Gastrocnemius medialis (tissue), 4 donors: ENCODE data around the gene PRR23E.

ENCODE experiments used
- POLR2A ChIP-seq, 2 donors: fragments of 450-650 bp; IDR thresholded peaks; one replicate each; pipeline ENCODE4 v1.6.1; 2017; ENCODE audit warnings: antibody characterized with exemption in 2 of 2, mild to moderate bottlenecking in 2 of 2, moderate library complexity in 2 of 2
- TF ChIP-seq, protein P1 (sequence below), 5 experiments: fragments of 450-650 bp in 3 of 5; fragments of 200-600 bp in 2 of 5; sonication (generic) in 2 of 5; IDR thresholded peaks in 4 of 5; conservative IDR thresholded peaks in 1 of 5; 1 replicate in 4 of 5; 2 replicates in 1 of 5; pipeline ENCODE4 v1.5.1; 2016 to 2019; ENCODE audit warnings: antibody characterized with exemption in 5 of 5, mild to moderate bottlenecking in 3 of 5, moderate library complexity in 3 of 5

DNA sequence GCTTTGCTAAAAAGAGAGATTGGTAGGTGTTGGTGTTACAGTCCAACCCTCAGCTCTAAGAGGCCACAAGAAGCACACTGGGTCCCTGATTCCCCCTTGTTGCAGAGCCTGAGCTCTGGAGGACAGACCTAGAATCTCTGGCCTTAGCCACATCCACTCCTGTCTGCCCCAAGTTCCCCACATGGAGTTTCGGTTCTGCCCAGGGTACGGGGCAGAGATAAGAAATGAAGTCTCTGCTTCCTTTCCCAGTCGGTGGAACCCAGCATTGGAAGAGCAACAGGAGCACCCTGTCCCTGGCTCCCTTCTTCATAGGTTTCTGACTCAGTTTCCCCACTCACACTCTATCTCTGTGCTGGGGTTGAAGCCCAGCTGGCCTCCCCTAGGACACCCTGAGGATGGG lies 13.2 kb downstream of the PRR23E start:
- TF ChIP-seq, protein P1, sequence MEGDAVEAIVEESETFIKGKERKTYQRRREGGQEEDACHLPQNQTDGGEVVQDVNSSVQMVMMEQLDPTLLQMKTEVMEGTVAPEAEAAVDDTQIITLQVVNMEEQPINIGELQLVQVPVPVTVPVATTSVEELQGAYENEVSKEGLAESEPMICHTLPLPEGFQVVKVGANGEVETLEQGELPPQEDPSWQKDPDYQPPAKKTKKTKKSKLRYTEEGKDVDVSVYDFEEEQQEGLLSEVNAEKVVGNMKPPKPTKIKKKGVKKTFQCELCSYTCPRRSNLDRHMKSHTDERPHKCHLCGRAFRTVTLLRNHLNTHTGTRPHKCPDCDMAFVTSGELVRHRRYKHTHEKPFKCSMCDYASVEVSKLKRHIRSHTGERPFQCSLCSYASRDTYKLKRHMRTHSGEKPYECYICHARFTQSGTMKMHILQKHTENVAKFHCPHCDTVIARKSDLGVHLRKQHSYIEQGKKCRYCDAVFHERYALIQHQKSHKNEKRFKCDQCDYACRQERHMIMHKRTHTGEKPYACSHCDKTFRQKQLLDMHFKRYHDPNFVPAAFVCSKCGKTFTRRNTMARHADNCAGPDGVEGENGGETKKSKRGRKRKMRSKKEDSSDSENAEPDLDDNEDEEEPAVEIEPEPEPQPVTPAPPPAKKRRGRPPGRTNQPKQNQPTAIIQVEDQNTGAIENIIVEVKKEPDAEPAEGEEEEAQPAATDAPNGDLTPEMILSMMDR (IDR thresholded peaks at IDR 0.05 in 4 of 5, conservative IDR thresholded peaks at IDR 0.05 in 1 of 5): no peak
- no peak for TF ChIP-seq POLR2A (IDR thresholded peaks at IDR 0.05)
